Activated T-cell treated with anti-CD3 and anti-CD28 coated beads, Interleukin-2, amount 50 U/mL, for 4 hours (primary cell): Measurements from ENCODE around the gene TRIP13. TPM values are rescaled to one million over a fixed set of nuclear protein-coding genes. Genes with fewer than 3 reads are reported as not detected.

Experiments used
- ATAC-seq, 2 donors: fragments of 200-7000 bp; cut with Tn5 transposase; one replicate each; pipeline ENCODE4 v1.10.0; 2021
- DNase-seq: peaks from one replicate; pipeline ENCODE4 v3.0.0-alpha.2; 2020
- H3K27me3 Mint-ChIP-seq: one replicate; pipeline ENCODE4 v1.8.0; 2021; ENCODE audit warnings: low read depth, mixed read lengths
- H3K36me3 Mint-ChIP-seq: one replicate; pipeline ENCODE4 v1.8.0; 2022; ENCODE audit warnings: mixed read lengths; ENCODE audit not compliant: insufficient read depth
- H3K4me1 Mint-ChIP-seq: one replicate; pipeline ENCODE4 v1.8.0; 2021; ENCODE audit warnings: low read depth, mixed read lengths
- H3K4me3 Mint-ChIP-seq: one replicate; pipeline ENCODE4 v1.8.0; 2021; ENCODE audit warnings: mild to moderate bottlenecking, moderate library complexity, mixed read lengths
- H3K9me3 Mint-ChIP-seq: one replicate; pipeline ENCODE4 v1.8.0; 2021; ENCODE audit warnings: mixed read lengths
- total RNA-seq, 3 donors: library from RNA; stranded (reverse); gene quantifications; one replicate each; pipeline ENCODE4 v1.2.1, GENCODE V29; 2021

Gene TRIP13
- total RNA-seq, 3 donors from 2014 or later = 11.2 to 21.5 (median 18.5) TPM

DNA sequence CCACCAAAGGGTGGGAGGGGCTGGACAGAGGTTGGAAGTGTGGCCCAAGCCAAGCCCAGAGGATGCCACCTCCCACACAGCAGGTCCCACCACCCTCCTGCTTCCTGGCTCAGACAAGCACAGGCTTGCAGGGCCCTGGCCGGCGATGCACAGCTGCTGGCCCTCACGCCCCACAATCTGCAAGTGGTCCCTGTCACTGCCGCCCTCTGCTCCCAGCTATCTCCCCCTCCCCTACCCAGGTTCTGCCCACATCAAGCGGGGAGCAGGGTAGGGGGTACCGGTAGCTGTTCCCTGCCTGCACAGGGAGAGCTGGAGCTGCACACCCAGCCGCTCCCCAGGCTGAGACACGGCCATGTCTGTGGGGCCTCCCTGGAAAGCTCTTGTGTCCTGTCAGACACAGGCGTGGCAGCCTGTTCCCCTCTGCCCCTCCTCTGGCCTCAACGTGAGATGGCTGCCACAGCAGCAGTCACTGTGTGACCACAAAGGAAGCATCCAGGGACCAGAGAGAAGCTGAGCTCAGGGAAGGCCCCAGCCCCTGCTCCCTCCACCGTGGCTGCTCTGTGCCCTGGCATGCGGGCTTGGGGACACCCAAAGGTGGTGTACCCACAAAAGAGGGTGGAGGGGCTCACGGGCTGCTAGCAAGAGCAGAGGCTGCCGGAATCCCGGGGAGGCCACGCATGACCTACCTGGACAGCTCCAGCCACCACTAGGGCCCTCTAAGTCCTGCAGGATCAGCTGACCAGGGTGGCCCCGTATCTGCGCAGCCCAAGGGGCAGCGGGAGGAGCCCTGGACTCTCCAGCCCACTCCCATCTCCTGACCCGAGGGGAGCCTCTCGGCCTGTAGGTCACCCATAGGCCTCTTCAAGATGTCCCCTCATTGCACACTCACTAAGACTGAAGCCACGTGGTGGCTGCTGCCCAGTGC, 31.0 kb upstream of the TRIP13 start:
- DNase-seq = no peak
- peaks cover 15% of the 10 kb centered on the region for H3K36me3 Mint-ChIP-seq
- H3K9me3 Mint-ChIP-seq = no peaks in the 10 kb centered on the region
- no peak overlapping the region for H3K4me3 Mint-ChIP-seq
- H3K4me1 Mint-ChIP-seq = no peaks in the 10 kb centered on the region
- peak in 1 of 2 donors; percentile 12 for ATAC-seq
- H3K27me3 Mint-ChIP-seq = no peaks in the 10 kb centered on the region

DNA sequence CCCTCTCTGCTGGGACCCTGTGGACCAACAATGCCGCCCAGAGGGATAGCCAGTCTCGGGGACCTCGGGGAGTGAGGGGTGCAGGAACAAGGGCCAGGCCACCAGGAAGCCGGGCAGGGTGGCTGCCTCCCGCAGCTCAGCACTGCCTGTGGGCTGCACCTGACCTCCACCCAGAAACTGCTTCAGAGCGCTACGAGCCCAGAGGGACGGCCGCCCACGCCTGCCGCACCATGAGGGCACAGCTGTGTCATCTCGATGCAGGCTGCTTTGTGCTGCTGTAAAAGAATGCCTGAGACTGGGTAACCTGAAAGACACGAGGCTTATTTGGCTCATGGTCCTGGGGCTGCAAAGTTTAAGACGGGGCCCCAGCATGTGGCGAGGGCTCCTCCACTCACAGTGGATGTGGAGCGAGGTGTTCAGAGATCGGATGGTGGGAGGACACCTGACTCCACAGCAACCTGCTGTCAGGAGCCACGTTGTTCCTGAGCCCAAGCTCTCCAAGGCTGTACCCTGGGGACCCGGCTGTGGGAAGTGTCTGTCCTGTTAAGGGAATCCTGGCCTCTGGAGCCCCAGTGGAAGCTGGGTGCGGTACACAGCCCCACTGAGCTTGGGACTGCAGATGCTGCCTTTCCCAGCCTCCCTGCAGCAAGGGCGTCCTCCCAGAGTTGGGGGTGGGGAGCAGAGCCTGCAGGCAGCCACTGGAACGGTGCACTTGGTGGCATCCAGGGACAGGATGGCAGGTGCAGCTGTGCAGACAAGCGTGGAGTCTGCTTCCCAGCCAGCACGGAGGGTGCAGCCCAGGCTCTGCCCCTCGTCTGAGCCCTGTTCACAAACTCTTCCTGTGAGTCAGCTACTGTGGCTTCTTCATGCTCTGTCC, 30.1 kb upstream of the TRIP13 start:
- Mint-ChIP-seq H3K9me3 (no peaks in the 10 kb centered on the region), H3K27me3 (no peaks in the 10 kb centered on the region), H3K36me3 (peaks cover 21% of the 10 kb centered on the region), H3K4me3 (no peak overlapping the region), H3K4me1 (no peaks in the 10 kb centered on the region)
- ATAC-seq (peak in 1 of 2 donors; percentile 13), DNase-seq (no peak)

DNA sequence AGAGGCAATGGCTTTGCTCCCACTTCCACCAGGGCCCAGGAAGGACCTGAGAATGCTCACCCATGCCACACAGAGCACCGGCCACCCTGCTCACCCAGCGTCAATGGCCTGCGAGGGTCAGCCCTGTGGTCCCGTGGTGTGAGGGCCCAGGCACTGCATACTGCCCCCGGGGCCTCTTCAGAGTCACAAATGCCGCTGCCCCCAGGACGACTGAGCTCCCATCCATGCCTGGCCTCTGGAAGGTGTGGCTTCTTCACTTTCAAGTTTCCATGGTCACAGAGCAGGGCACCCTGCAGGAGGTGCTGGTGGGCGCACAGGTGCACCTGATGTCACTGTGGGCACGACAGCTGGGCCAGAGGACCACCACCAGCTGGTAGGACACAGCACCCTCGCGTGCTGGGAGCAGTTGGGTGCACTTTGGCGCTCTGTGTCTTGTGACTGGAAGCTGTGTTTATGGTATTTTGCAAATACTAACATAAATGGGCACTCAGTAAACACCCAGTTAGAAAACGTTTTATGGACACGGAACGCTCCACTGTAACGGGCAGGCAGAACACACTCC, 29.4 kb upstream of the TRIP13 start:
- Mint-ChIP-seq H3K4me3 (no peak overlapping the region), H3K27me3 (no peaks in the 10 kb centered on the region), H3K36me3 (peaks cover 27% of the 10 kb centered on the region), H3K4me1 (no peaks in the 10 kb centered on the region), H3K9me3 (no peaks in the 10 kb centered on the region)
- DNase-seq = no peak
- ATAC-seq = no peak

DNA sequence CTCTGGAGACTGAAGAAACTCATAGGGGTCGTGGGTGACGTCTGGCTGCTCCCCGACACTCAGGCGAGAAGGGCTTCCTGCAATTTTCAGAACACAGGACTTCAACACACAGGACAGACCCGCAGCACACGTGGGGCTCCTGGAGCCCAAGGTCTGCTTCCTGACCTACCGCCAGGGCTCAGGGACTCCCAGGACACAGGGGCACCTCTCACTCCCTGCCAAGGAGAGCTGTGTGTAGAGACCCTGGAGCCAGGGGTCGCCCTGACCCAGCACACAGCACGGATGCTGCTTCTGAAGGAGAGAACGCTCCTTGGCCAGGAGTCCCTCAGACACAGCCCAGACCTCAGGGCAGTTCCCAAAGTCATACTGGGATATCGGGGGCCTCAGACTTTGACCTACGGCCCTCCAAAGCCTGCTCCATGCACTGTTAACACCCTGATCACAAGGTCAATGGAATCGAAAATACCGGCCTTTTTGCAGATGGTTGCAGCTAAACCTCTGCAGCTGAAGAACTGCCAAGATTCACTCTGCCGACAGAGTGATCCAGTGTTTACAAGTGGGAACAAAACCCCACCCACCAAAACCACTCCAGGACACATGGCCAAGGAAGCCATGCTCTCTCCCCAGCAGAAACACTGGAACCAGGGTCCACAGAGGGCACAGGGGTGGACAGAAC, 28.1 kb upstream of the TRIP13 start:
- Mint-ChIP-seq H3K27me3 (no peaks in the 10 kb centered on the region), H3K9me3 (no peaks in the 10 kb centered on the region), H3K4me3 (no peak overlapping the region), H3K4me1 (no peaks in the 10 kb centered on the region), H3K36me3 (peaks cover 34% of the 10 kb centered on the region)
- ATAC-seq (no peak), DNase-seq (no peak)

DNA sequence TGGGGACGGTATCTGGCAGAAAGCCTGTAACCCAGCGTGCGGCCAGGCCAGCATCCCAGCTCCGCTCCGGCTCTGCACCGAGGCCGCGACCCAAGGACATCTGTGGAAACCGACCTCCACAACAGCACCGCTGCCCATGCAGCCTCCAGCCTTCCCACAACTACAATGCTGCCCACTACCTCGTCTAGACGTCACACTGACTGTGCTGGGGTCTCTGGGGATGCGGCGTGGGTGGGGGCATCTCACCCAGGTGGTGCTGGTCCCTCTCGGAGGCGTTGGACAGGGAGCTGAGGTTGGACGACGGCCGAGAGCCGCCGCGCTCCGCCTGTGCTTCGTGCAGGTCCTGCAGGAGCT, 27.5 kb upstream of the TRIP13 start:
- Mint-ChIP-seq H3K36me3 (peaks cover 40% of the 10 kb centered on the region), H3K9me3 (no peaks in the 10 kb centered on the region), H3K27me3 (no peaks in the 10 kb centered on the region), H3K4me3 (no peak overlapping the region), H3K4me1 (no peaks in the 10 kb centered on the region)
- ATAC-seq (no peak), DNase-seq (no peak)

DNA sequence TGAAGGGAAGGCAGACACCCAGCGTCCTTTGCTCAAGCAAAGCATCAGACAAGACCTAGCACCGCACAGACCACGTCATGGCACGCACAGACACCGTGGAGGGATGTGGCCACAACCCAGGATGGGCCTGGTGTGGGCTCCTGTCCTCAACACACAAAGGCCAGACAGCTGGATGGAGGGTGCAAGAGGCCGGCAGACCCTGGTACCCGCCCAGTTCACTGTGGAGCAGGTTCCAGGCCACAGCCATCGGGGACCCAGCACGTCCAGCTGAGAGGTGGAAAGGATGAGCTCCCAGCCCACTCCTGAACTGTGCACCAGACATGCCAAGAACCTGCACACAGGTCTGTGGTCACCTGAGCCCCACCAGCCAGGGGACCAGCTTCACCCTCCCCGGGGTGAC, 26.9 kb upstream of the TRIP13 start:
- Mint-ChIP-seq H3K27me3 (no peaks in the 10 kb centered on the region), H3K4me1 (no peaks in the 10 kb centered on the region), H3K9me3 (no peaks in the 10 kb centered on the region), H3K4me3 (no peak overlapping the region), H3K36me3 (peaks cover 43% of the 10 kb centered on the region)
- ATAC-seq = no peak
- DNase-seq = no peak

DNA sequence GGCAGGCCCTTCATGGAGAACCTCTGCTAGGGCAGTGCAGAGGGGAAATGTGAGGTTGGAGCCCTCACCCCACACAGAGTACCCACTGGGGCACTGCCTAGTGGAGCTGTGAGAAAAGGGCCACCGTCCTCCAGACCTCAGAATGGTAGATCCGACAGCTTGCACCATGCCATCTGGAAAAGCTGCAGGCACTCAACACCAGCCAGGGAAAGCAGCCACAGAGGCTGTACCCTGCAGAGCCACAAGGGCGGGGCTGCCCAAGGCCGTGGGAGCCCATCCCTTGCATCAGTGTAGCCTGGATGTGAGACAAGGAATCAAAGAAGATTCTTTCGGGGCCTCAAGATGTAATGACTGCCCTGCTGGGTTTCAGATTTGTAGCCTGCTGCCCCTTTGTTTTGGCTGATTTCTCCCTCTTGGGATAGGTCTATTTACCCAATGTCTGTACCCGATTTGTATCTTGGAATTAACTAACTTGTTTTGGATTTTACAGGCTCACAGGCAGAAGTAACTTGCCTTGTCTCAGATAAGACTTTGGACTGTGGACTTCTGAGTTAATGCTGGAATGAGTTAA, 25.3 kb upstream of the TRIP13 start:
- no peaks in the 10 kb centered on the region for H3K9me3 Mint-ChIP-seq
- ATAC-seq = no peak

DNA sequence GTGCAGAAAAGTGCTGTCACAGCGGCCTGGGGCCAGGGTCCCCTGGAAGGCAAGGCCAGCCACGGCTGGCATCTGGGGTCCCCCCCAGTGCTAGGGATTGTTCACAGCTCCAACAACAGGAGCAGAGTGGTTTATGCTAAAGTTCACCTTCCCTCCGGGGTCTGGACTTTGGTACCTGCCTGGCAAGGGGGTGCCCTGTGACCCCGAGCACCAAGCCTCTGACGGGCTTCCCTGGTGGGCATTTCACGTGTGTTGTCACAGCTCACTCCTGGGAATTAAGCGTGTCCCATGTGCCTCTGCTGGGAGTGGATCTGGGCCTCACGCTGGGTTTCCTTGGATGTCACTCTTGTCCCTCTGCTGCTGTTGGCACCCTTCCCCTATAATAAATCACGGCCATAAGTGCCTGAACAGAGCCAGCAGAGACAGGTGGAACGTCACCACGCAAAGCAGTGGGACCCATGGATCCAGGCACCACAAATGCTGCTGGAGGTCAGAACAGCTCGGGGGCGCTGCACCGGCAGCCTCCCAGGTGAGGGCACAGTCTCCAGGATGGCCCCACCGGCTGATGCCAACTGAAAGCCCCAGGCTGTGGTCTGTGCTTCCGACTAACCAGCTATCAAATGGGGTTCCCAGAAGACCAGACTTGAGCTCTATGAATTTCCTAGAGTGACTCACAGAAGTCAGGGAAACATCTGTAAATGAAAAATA, 24.1 kb upstream of the TRIP13 start:
- ATAC-seq = no peak
- H3K27me3 Mint-ChIP-seq = no peaks in the 10 kb centered on the region
- no peaks in the 10 kb centered on the region for H3K4me1 Mint-ChIP-seq
- no peak for DNase-seq
- H3K4me3 Mint-ChIP-seq = no peak overlapping the region
- H3K9me3 Mint-ChIP-seq = no peaks in the 10 kb centered on the region
- H3K36me3 Mint-ChIP-seq = peaks cover 54% of the 10 kb centered on the region

More for the DNA sequence above, 25.3 kb upstream of the TRIP13 start:
- Mint-ChIP-seq H3K36me3 (peaks cover 51% of the 10 kb centered on the region), H3K4me1 (no peaks in the 10 kb centered on the region), H3K27me3 (no peaks in the 10 kb centered on the region), H3K4me3 (no peak overlapping the region)
- DNase-seq = no peak

DNA sequence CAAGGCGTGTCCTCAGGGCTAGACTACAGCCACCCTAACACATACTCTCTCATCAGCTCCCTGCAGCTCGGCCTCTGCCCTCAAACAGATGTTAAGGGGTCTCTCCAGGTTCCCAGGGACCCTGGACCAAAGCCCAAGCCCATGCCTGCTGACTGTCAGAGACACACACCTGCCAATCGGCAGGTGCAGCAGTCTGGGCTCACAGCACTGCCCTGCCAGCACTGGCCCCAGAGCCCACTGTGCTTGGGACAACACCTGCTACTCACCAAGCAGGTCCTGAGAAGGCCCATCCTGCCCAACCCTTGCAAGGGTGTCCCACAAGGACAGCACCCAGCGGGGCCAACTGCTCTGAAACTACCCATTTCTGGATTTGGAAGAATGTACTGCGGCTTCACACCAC, 21.7 kb upstream of the TRIP13 start:
- no peak for ATAC-seq
- H3K4me3 Mint-ChIP-seq = no peak overlapping the region
- H3K36me3 Mint-ChIP-seq = peaks cover 66% of the 10 kb centered on the region
- DNase-seq = no peak
- no peaks in the 10 kb centered on the region for H3K27me3 Mint-ChIP-seq
- H3K9me3 Mint-ChIP-seq = no peaks in the 10 kb centered on the region
- H3K4me1 Mint-ChIP-seq = no peaks in the 10 kb centered on the region

DNA sequence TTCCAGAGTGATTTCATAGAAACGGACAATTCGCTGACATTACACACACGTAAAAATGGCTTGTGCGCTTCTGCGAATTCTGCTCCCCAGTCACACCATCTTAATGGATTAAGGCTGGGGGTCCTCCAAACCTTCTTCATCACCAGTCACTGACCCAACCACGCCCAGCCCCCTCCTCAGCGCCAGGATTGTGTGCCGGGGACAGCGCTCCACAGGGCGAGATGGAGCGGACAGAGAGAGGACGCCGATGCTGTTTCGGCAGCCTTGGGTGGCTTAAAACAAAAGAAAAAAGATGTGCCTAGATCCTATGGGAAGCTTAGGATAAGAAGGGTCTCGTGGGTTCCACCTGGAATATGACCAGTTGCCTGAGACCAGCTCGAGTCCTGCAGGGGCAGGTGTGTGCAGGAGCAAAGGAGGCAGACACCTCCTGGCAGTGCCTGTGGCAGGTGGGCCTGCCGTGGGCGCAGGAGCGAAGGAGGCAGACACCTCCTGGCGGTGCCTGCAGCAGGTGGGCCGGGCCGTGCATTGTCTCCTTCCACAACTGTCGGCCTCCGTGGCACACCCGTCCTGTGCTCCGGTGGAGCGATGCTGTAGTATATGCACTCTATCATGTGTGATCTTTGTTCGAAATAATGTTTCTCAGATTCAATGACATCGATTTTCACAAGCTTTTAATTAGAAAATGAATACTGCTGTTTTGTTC, 20.9 kb upstream of the TRIP13 start:
- H3K36me3 Mint-ChIP-seq = peaks cover 65% of the 10 kb centered on the region
- H3K9me3 Mint-ChIP-seq = no peaks in the 10 kb centered on the region
- DNase-seq = no peak
- H3K4me3 Mint-ChIP-seq = no peak overlapping the region
- no peaks in the 10 kb centered on the region for H3K27me3 Mint-ChIP-seq
- no peak for ATAC-seq
- H3K4me1 Mint-ChIP-seq = no peaks in the 10 kb centered on the region

DNA sequence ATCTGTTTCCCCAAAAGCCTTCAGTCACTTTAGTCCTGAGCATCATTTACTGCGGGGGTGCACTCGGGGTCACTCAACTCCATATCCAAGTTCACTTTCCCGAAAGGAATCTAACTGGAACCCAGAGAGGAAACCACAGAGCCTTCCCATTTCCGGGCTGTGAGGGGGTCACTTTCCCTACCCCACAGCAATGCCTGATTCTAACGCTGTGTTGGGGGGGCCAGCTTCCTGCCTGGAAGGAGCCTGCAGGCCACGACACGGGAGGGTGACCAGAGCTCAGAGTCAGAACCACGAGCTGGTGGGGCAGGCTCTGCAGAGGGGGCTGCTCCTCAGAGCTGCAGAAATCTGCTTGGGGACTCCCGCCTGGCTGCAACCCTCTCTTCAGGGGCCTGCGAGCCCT, 20.4 kb upstream of the TRIP13 start:
- Mint-ChIP-seq H3K4me1 (no peaks in the 10 kb centered on the region), H3K9me3 (no peaks in the 10 kb centered on the region), H3K36me3 (peaks cover 65% of the 10 kb centered on the region), H3K27me3 (no peaks in the 10 kb centered on the region), H3K4me3 (no peak overlapping the region)
- ATAC-seq = no peak
- DNase-seq = no peak

DNA sequence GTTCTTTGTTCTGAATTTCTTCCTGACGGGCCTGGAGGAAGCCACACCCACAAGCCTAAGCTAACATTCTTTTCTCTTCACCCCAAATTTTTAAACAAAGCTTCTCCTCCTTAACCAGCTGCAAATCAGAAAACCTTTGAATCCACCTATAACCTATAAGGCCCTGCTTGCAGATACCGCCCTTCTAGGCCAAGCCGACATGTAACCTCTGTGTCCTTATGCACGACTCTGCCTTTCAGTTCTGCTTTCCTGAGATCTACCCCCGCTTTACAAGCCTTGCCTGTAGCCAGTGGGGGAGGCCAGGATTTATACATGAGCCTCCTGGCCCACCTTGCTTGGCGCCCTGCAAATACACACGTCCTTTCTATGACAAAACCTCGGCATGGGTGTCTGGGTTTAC, 19.4 kb upstream of the TRIP13 start:
- no peak for DNase-seq
- Mint-ChIP-seq H3K36me3 (peaks cover 57% of the 10 kb centered on the region), H3K9me3 (no peaks in the 10 kb centered on the region), H3K4me3 (no peak overlapping the region), H3K27me3 (no peaks in the 10 kb centered on the region), H3K4me1 (no peaks in the 10 kb centered on the region)
- no peak for ATAC-seq

DNA sequence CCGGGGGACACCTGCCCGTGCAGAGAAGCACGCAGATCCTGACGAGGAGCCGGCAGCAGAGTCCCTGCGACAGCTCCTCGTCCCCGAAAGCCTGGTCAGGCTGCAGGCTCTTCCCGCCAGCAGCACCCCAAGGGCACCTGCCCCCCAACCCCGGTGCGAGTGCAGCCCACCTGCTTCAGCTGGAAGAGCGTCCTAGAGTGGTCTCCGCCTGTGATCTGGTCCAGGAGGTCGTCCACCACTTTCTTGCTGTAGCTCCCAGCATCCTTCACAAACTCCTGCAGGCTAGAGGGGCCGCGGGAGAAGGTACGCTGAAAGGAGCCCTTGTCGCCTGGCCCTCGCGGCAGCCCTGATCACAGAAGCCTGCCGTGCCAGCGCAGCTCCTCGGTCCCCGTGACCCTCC, 16.8 kb upstream of the TRIP13 start:
- ATAC-seq (no peak), DNase-seq (no peak)
- peaks cover 44% of the 10 kb centered on the region for H3K36me3 Mint-ChIP-seq
- no peaks in the 10 kb centered on the region for H3K4me1 Mint-ChIP-seq
- no peak overlapping the region for H3K4me3 Mint-ChIP-seq
- no peaks in the 10 kb centered on the region for H3K9me3 Mint-ChIP-seq
- H3K27me3 Mint-ChIP-seq = no peaks in the 10 kb centered on the region
